ENCODE measurements around the gene VPS26C. TPM values are rescaled to one million over a fixed set of nuclear protein-coding genes. Genes with fewer than 3 reads are reported as not detected.
A peak's percentile ranks its signal among the peaks of the same experiment; 100 is the strongest.

VPS26C gene
- polyA plus RNA-seq, 2 of the 4 experiments (the other 2 are of a cell fraction): 24.2 to 29.5 TPM

- FAIRE-seq: no peak
- peak overlapping the region; percentile 98 for H3K4me2 ChIP-seq
- WGBS (ENCODE audit: missing lambda C conversion rate): 2% methylated on average over 22 of the region's 22 CpGs
- peak overlapping the region; percentile 46 for H3K4me3 ChIP-seq
- H3K4me1 ChIP-seq: peaks cover 15% of the 10 kb centered on the region; the same call in 2 of the 3 replicates
- H3K27ac ChIP-seq: peak overlapping the region; percentile 83 to 94
- DNase-seq (ENCODE audit: low read depth in 1 of 2, low spot score in 1 of 2): peak; percentile 5 to 42
- CTCF ChIA-PET: interaction anchor here (0.7 to 1.4 kb wide), 3 partner anchors 14 to 206 kb away, joined by 3 read pairs; no protein-coding TSS in a partner anchor
- H3K9me3 ChIP-seq: no peaks in the 10 kb centered on the region
- POLR2A ChIA-PET: interaction anchor here (1.3 to 1.6 kb wide), 2 partner anchors 10 to 109 kb away, joined by 9 to 10 read pairs; partner anchors contain the start of genes DYRK1A and VPS26C
- peak; percentile 63 to 65; a peak in 5 of 6 replicates for ATAC-seq
- 0 out of 2 replicates have a peak, but pooled peaks have one; percentile 23 for TF ChIP-seq MYC (IDR thresholded peaks at IDR 0.05; ENCODE audit: borderline replicate concordance, low read length)
- TF ChIP-seq PHF8 (IDR thresholded peaks at IDR 0.05; ENCODE audit: borderline replicate concordance, low read depth): no peak
Observed at GRCh38 chr21:37257511-37257966, 9.6 kb downstream of the VPS26C start.

GRCh38 chr21:37253991-37254390, 13.1 kb downstream of the VPS26C start:
- FAIRE-seq: no peak
- CTCF ChIA-PET: no interaction called here
- no peak for DNase-seq (ENCODE audit: low read depth in 1 of 2, low spot score in 1 of 2)
- no peak overlapping the region for H3K27ac ChIP-seq
- no peak overlapping the region for H3K4me3 ChIP-seq
- TF ChIP-seq POLR2AphosphoS2 (conservative IDR thresholded peaks at IDR 0.05; ENCODE audit: low read length) (no peak), REST (IDR thresholded peaks at IDR 0.05) (no peak), NPAS2 (CRISPR knock-in tag; IDR thresholded peaks at IDR 0.05; ENCODE audit: borderline replicate concordance) (no peak)
- WGBS (ENCODE audit: missing lambda C conversion rate): 92% methylated on average over 6 of the region's 6 CpGs
- H3K4me2 ChIP-seq: no peak overlapping the region
- peaks cover 11% of the 10 kb centered on the region; the same call in 2 of the 3 replicates for H3K4me1 ChIP-seq
- POLR2A ChIA-PET: no interaction called here
- no peak for ATAC-seq
- H3K9me3 ChIP-seq: no peaks in the 10 kb centered on the region

- FAIRE-seq: no peak
Observed at GRCh38 chr21:37251294-37251634, 15.9 kb downstream of the VPS26C start.

GRCh38 chr21:37249112-37249904, 17.8 kb downstream of the VPS26C start:
- DNase-seq (ENCODE audit: low read depth in 1 of 2, low spot score in 1 of 2) (no peak), ATAC-seq (no peak), FAIRE-seq (no peak)
- Histone ChIP-seq H3K9me3 (no peaks in the 10 kb centered on the region), H3K4me1 (no peaks in the 10 kb centered on the region), H3K4me2 (no peak overlapping the region), H3K4me3 (no peak overlapping the region), H3K27ac (no peak overlapping the region)
- ChIA-PET POLR2A (no interaction called here), CTCF (no interaction called here)
- WGBS (ENCODE audit: missing lambda C conversion rate): 92% methylated on average over 3 of the region's 3 CpGs
- TF ChIP-seq RFX5 (IDR thresholded peaks at IDR 0.05) (no peak), BHLHE40 (IDR thresholded peaks at IDR 0.05; ENCODE audit: low read depth, low read length) (no peak), PHF8 (IDR thresholded peaks at IDR 0.05; ENCODE audit: borderline replicate concordance, low read depth) (no peak), POLR2A (IDR thresholded peaks at IDR 0.05; ENCODE audit: low read length) (no peak)

More at GRCh38 chr21:37251294-37251634, 15.9 kb downstream of the VPS26C start:
- ATAC-seq: no peak
- Histone ChIP-seq H3K27ac (no peak overlapping the region), H3K9me3 (no peaks in the 10 kb centered on the region), H3K4me2 (no peak overlapping the region), H3K4me1 (no peaks in the 10 kb centered on the region), H3K4me3 (no peak overlapping the region)
- CTCF ChIA-PET: interaction anchor here (0.6 kb wide), 1 partner anchor 920 kb away, joined by 3 read pairs; no protein-coding TSS in a partner anchor
- 67% methylated on average over 2 of the region's 2 CpGs for WGBS (ENCODE audit: missing lambda C conversion rate)
- no peak for DNase-seq (ENCODE audit: low read depth in 1 of 2, low spot score in 1 of 2)
- no peak for TF ChIP-seq JUN (IDR thresholded peaks at IDR 0.05)
- no peak for TF ChIP-seq JUNB (IDR thresholded peaks at IDR 0.05)
- TF ChIP-seq ZSCAN20 (CRISPR knock-in tag; IDR thresholded peaks at IDR 0.05): no peak
- TF ChIP-seq PHF8 (IDR thresholded peaks at IDR 0.05; ENCODE audit: borderline replicate concordance, low read depth): no peak
- POLR2A ChIA-PET: interaction anchor here (0.6 kb wide), 1 partner anchor 136 kb away, joined by 3 read pairs; no protein-coding TSS in a partner anchor
